Smooth muscle cell (in vitro differentiated cells): Measurements from ENCODE around the gene GPRC5D. TPM values are rescaled to one million over a fixed set of nuclear protein-coding genes. Genes with fewer than 3 reads are reported as not detected.

Experiments used
- DNase-seq: peaks from one replicate; lab custom pipeline; 2025; ENCODE audit not compliant: unreplicated experiment; lab: John Stamatoyannopoulos, UW
- H2AFZ ChIP-seq: fragments of 200-600 bp; sonication (generic); 2 replicates; pipeline ENCODE4 v1.6.0; 2016; ENCODE audit warnings: antibody characterized with exemption, low read depth, mild to moderate bottlenecking
- H3F3A ChIP-seq: fragments of 200-600 bp; sonication (generic); 2 replicates; pipeline ENCODE4 v1.6.0; 2017; ENCODE audit warnings: antibody characterized with exemption, low read depth
- H3K27ac ChIP-seq: fragments of 200-600 bp; sonication (generic); 2 replicates; pipeline ENCODE4 v1.5.1; 2016; ENCODE audit warnings: low read depth, mild to moderate bottlenecking
- H3K27me3 ChIP-seq: fragments of 200-600 bp; sonication (generic); 2 replicates; pipeline ENCODE4 v1.6.1; 2016; ENCODE audit warnings: low read depth, mild to moderate bottlenecking
- H3K36me3 ChIP-seq: fragments of 200-600 bp; sonication (generic); 2 replicates; pipeline ENCODE4 v1.5.1; 2016; ENCODE audit warnings: low read depth
- H3K4me1 ChIP-seq: fragments of 200-600 bp; sonication (generic); 2 replicates; pipeline ENCODE4 v1.5.1; 2016; ENCODE audit warnings: low read depth
- H3K4me2 ChIP-seq: fragments of 200-600 bp; sonication (generic); 2 replicates; pipeline ENCODE4 v1.6.0; 2016; ENCODE audit warnings: mild to moderate bottlenecking
- H3K4me3 ChIP-seq: fragments of 200-600 bp; sonication (generic); 2 replicates; pipeline ENCODE4 v1.5.1; 2016; ENCODE audit warnings: mild to moderate bottlenecking
- H3K79me2 ChIP-seq: fragments of 200-600 bp; sonication (generic); 2 replicates; pipeline ENCODE4 v1.6.0; 2016; ENCODE audit warnings: low read depth, mild to moderate bottlenecking
- H3K9ac ChIP-seq: fragments of 200-600 bp; sonication (generic); 2 replicates; pipeline ENCODE4 v1.6.0; 2016; ENCODE audit warnings: low read depth
- H3K9me3 ChIP-seq: fragments of 200-600 bp; sonication (generic); replicated peaks from 2 replicates; pipeline ENCODE4 v1.5.1; 2016; ENCODE audit warnings: low read depth
- H4K20me1 ChIP-seq: fragments of 200-600 bp; sonication (generic); 2 replicates; pipeline ENCODE4 v1.6.0; 2016; ENCODE audit warnings: low read depth
- CTCF ChIP-seq: fragments of 200-600 bp; sonication (generic); IDR thresholded peaks from 2 replicates; pipeline ENCODE4 v1.5.1; 2017; ENCODE audit warnings: borderline replicate concordance, mild to moderate bottlenecking, antibody characterized with exemption; ENCODE audit not compliant: insufficient read depth, poor library complexity, severe bottlenecking
- WGBS: methylation state at CpG from one replicate; pipeline ENCODE4 v1.1.7; 2016; ENCODE audit warnings: low lambda C conversion rate; 5-methylcytosine and 5-hydroxymethylcytosine counted together
- polyA plus RNA-seq: library from polyadenylated mRNA; unstranded; fragments of >200 nt; fragmentation: Nextera tagmentation; extraction: Ambion mirVana; gene quantifications from 2 replicates; pipeline ENCODE4 v1.2.1, GENCODE V29; 2016
- total RNA-seq: library from RNA; depleted of rRNA; stranded (reverse); fragments of >200 nt; gene quantifications from 2 replicates; pipeline ENCODE4 v1.2.3, GENCODE V29; 2014

The GPRC5D gene
- total and polyA plus RNA-seq, 2 experiments from 2014 or later: not detected

- TF ChIP-seq CTCF: no peak
- H3K9ac ChIP-seq: no peak overlapping the region
- DNase-seq: no peak
- H3K4me2 ChIP-seq: no peak overlapping the region
- no peaks in the 10 kb centered on the region for H3K79me2 ChIP-seq
- 64% methylated on average over 6 of the region's 6 CpGs for WGBS
- H3F3A ChIP-seq: no peaks in the 10 kb centered on the region
- no peak overlapping the region for H3K27ac ChIP-seq
- no peak overlapping the region for H3K4me3 ChIP-seq
- no peak overlapping the region for H2AFZ ChIP-seq
- no peaks in the 10 kb centered on the region for H3K27me3 ChIP-seq
- no peaks in the 10 kb centered on the region for H3K9me3 ChIP-seq
- H3K36me3 ChIP-seq: no peaks in the 10 kb centered on the region
- no peaks in the 10 kb centered on the region for H4K20me1 ChIP-seq
- H3K4me1 ChIP-seq: no peaks in the 10 kb centered on the region
These were observed 29.8 kb downstream of the GPRC5D start for GRCh38 chr12:12922191-12922616.

- no peaks in the 10 kb centered on the region for H3K4me1 ChIP-seq
- H3K9me3 ChIP-seq: no peaks in the 10 kb centered on the region
- H3K9ac ChIP-seq: no peak overlapping the region
- H3K27ac ChIP-seq: no peak overlapping the region
- H3K79me2 ChIP-seq: no peaks in the 10 kb centered on the region
- DNase-seq: no peak
- H3F3A ChIP-seq: no peaks in the 10 kb centered on the region
- 88% methylated on average over 5 of the region's 5 CpGs for WGBS
- no peak overlapping the region for H3K4me2 ChIP-seq
- TF ChIP-seq CTCF: no peak
- no peaks in the 10 kb centered on the region for H3K27me3 ChIP-seq
- no peaks in the 10 kb centered on the region for H3K36me3 ChIP-seq
- H4K20me1 ChIP-seq: no peaks in the 10 kb centered on the region
- H3K4me3 ChIP-seq: no peak overlapping the region
- H2AFZ ChIP-seq: no peak overlapping the region
These were observed 32.1 kb downstream of the GPRC5D start for GRCh38 chr12:12919666-12920435.

GRCh38 chr12:12918781-12919389 is 33.1 kb downstream of the GPRC5D start:
- Histone ChIP-seq H3K27ac (no peak overlapping the region), H3K9me3 (no peaks in the 10 kb centered on the region), H3F3A (no peaks in the 10 kb centered on the region), H2AFZ (no peak overlapping the region), H4K20me1 (no peaks in the 10 kb centered on the region), H3K36me3 (no peaks in the 10 kb centered on the region), H3K79me2 (no peaks in the 10 kb centered on the region), H3K27me3 (no peaks in the 10 kb centered on the region), H3K4me3 (no peak overlapping the region), H3K4me1 (peaks cover 2% of the 10 kb centered on the region), H3K4me2 (no peak overlapping the region), H3K9ac (no peak overlapping the region)
- TF ChIP-seq CTCF: no peak
- no peak for DNase-seq
- 89% methylated on average over 6 of the region's 6 CpGs for whole genome bisulfite sequencing
